Activated effector memory CD4-positive, alpha-beta T cell treated with Interleukin-2 at 50 U/mL for 16 hours (primary cell): ENCODE results near the gene SERPINB2.

Experiments
- DNase-seq: peaks from one replicate; pipeline ENCODE4 v3.0.0-alpha.2; 2020

SERPINB2 gene

GRCh38 chr18:63887424-63887823 lies at the start of gene SERPINB2:
Gene SERPINB2, plus strand, starts transcription at chr18:63887705. Its CDS starts 3,740 bp downstream, at chr18:63891445.
- DNase-seq, result no peak

GRCh38 chr18:63843008-63843407 lies 44.5 kb upstream of the SERPINB2 start:
- DNase-seq, result no peak

GRCh38 chr18:63844254-63844653 lies 43.3 kb upstream of the SERPINB2 start:
- DNase-seq, result no peak

GRCh38 chr18:63848159-63848558 lies 39.3 kb upstream of the SERPINB2 start:
- no peak for DNase-seq

- DNase-seq, result no peak
Observed at GRCh38 chr18:63850020-63850419, 37.5 kb upstream of the SERPINB2 start.

- no peak for DNase-seq
Observed at GRCh38 chr18:63850636-63851035, 36.9 kb upstream of the SERPINB2 start.

GRCh38 chr18:63858456-63858855 lies 29.0 kb upstream of the SERPINB2 start:
- no peak for DNase-seq

GRCh38 chr18:63859781-63860475 lies 27.6 kb upstream of the SERPINB2 start:
- DNase-seq, result no peak

GRCh38 chr18:63860531-63860930 lies 27.0 kb upstream of the SERPINB2 start:
- no peak for DNase-seq

- no peak for DNase-seq
Observed at GRCh38 chr18:63867368-63868125, 20.0 kb upstream of the SERPINB2 start.

- no peak for DNase-seq
Observed at GRCh38 chr18:63868546-63868945, 19.0 kb upstream of the SERPINB2 start.

GRCh38 chr18:63869374-63869773 lies 18.1 kb upstream of the SERPINB2 start:
- DNase-seq, result no peak

GRCh38 chr18:63869851-63870250 lies 17.7 kb upstream of the SERPINB2 start:
- DNase-seq, result no peak

GRCh38 chr18:63871836-63872235 lies 15.7 kb upstream of the SERPINB2 start:
- DNase-seq, result no peak

GRCh38 chr18:63872586-63872985 lies 14.9 kb upstream of the SERPINB2 start:
- no peak for DNase-seq

GRCh38 chr18:63878343-63878742 lies 9.2 kb upstream of the SERPINB2 start:
- no peak for DNase-seq

GRCh38 chr18:63878925-63879324 lies 8.6 kb upstream of the SERPINB2 start:
- DNase-seq, result no peak

GRCh38 chr18:63879709-63880108 lies 7.8 kb upstream of the SERPINB2 start:
- no peak for DNase-seq

GRCh38 chr18:63881851-63882250 lies 5.7 kb upstream of the SERPINB2 start:
- DNase-seq, result no peak

GRCh38 chr18:63882333-63883141 lies 5.0 kb upstream of the SERPINB2 start:
- no peak for DNase-seq

GRCh38 chr18:63883617-63884016 lies 3.9 kb upstream of the SERPINB2 start:
- DNase-seq, result no peak

- no peak for DNase-seq
Observed at GRCh38 chr18:63888470-63889190, 1.1 kb downstream of the SERPINB2 start.

GRCh38 chr18:63889626-63890025 lies 2.1 kb downstream of the SERPINB2 start:
- DNase-seq, result no peak
